Right atrium auricular region (tissue), 2 donors: ENCODE results near the gene DLX1. TPM values are rescaled to one million over a fixed set of nuclear protein-coding genes. Genes with fewer than 3 reads are reported as not detected.
A peak's percentile ranks its signal among the peaks of the same experiment; 100 is the strongest.

Experiments
- DNase-seq: peaks from one replicate; pipeline ENCODE4 v3.0.0-alpha.2; 2019; ENCODE audit warnings: low spot score
- H3K27ac ChIP-seq, 2 donors: fragments of 200-600 bp; sonication (generic); 1 replicate in 1 of 2; 2 replicates in 1 of 2; pipeline ENCODE4 v1.5.1; 2016 to 2019
- H3K27me3 ChIP-seq, 2 donors: fragments of 200-600 bp; sonication (generic); one replicate each; pipeline versions ENCODE4 v1.5.1 to v1.6.0; 2017 to 2019
- H3K36me3 ChIP-seq: fragments of 200-600 bp; sonication (generic); one replicate; pipeline ENCODE4 v1.5.1; 2016
- H3K4me1 ChIP-seq, 2 donors: fragments of 200-600 bp; sonication (generic); one replicate each; pipeline versions ENCODE4 v1.5.1 to v1.6.0; 2017 to 2019
- H3K4me3 ChIP-seq, 2 donors: fragments of 200-600 bp; sonication (generic); 1 replicate in 1 of 2; 2 replicates in 1 of 2; pipeline ENCODE4 v1.5.1; 2017 to 2019; ENCODE audit warnings: mild to moderate bottlenecking in 1 of 2, moderate library complexity in 1 of 2
- H3K9me3 ChIP-seq, 2 donors: fragments of 200-600 bp; sonication (generic); one replicate each; pipeline ENCODE4 v1.5.1; 2019
- CTCF ChIP-seq, 2 donors: fragments of 200-600 bp; sonication (generic); IDR thresholded peaks; one replicate each; pipeline ENCODE4 v1.5.1; 2019; ENCODE audit warnings: antibody characterized with exemption in 2 of 2
- total RNA-seq, 2 donors: library from RNA; depleted of rRNA; stranded (reverse); fragments of >200 nt; gene quantifications; one replicate each; pipeline ENCODE4 v1.1.0, GENCODE V29; 2016

The DLX1 gene
- total RNA-seq, 2 donors from 2014 or later = not detected

DNA sequence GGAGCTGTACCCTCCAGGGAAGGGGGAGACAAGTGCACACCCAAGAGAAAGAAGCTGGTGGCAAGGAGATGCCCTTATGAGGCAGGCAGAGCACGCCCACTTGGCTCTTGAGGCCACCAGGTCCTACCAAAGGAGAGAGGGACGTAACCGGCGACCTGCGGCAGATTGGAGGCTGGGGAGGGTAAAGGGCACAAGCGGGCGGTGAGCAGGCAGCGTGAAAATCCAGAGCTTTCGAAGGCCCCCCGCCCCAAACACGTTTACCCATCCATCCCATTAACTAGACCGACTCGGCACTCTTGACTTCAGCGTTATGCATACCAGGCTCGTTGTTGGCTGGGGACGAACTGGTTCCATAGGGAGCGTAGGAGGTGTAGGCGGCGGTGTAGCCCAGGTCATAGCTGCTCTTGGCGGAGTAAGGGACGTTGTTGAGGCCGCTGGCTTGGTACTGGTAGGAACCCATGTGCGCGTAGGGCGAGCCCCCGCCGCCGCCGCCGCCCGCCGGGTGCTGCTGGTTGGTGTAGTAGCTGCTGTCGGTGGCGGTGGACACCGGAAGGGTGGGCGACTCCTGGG lies 16.6 kb downstream of the DLX1 start:
- peaks cover 88 to 93% of the 10 kb centered on the region in 2 donors for H3K27me3 ChIP-seq

DNA sequence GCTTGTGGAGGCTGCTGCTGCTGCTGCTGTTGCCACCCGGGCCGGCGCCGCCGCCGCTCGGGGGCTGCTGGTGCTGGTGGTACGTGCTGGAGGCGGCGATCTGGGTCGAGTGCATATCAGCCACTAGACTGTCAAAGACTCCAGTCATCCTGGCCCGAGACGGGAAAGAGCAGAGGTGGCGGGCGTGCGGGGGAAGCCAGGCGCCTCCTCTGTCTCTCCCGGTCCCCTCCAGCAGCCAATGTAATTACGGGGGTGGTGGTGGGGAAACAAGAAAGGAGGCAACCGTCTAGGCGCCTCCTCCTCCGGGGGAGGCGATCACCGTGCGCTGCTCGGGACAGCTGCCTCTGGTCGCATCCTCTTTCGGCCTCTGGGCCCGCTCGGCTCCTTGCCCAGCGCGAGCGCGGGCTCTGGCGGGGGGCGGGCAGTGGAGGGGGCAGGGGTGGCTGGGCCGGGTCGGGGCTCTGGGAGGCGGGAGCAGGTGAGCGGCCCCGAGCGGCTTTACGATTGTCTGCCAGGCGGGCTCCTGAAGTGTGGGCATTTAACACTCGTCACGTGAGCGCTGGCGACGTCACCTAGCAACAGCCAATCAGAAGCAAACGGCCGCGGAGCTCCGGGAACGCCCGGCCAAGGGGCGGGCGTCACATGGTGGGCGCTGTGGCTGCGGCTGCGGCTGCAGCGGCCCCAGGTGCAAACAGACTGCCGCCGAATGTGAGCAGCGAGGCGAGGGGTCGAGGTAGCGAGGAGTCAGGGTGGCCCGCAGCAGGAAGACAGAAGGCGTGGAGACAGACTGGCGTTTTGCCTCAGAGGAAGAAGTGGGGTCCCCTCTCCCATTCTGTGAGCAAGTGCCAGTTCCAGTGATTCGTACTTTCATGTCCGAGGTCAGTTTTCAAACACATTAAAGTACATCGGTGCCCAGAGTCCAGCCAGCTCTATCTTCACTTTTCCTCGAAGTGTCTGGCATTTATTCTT lies 17.4 kb downstream of the DLX1 start, which contains the start of gene DLX2:
Gene DLX2 (minus strand): TSS at position 510 of the 969 bp plus-strand sequence. CDS start 362 bp downstream, at position 148.
- peaks cover 0 to 76% of the 10 kb centered on the region in 2 donors for H3K4me1 ChIP-seq
- TF ChIP-seq CTCF (IDR thresholded peaks at IDR 0.05) = no peak

More for the DNA sequence above, 16.6 kb downstream of the DLX1 start:
- Histone ChIP-seq H3K4me1 (peaks cover 0 to 82% of the 10 kb centered on the region in 2 donors), H3K36me3 (no peaks in the 10 kb centered on the region), H3K27ac (no peak overlapping the region), H3K4me3 (peak overlapping the region; percentile 22 to 56), H3K9me3 (no peaks in the 10 kb centered on the region)
- no peak for TF ChIP-seq CTCF (IDR thresholded peaks at IDR 0.05)
- DNase-seq = no peak

DNA sequence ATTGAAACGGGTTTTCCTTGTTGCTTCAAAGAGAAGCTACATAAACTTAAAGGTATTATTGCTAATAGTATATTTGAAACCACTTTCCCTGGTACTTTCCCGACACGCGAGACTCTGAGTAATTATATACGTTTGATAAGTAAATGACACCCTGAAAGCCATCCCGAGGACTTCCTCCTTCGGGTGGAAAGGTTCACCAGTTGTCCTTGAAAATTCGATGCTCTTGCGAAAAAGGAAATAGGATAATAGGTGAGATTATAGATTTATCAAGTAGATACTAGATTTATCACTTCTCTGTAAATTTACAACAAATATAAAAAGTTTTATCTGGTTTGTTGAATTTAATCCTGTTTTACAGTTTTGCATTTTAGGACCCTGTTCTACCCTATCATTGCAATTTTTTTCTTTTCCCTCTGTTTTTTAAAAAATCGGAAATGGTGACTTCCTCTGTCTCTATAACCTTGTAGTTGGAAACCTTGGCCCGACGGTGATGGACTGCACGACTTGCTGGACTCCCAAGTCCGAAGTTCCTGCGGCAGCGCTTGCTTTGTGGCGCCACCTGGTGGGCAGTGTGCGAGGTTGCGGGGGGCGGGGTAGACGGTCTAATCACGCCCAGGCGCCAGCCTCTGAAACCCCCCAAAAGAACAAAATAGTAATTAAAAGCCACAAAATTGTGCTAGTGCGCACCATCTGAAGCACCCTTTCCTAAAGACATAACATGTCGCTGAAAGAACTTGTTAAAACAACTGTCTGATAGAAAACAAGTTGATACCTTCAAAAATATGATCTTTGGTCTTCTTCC lies 18.4 kb downstream of the DLX1 start:
- Histone ChIP-seq H3K36me3 (no peaks in the 10 kb centered on the region), H3K27me3 (peaks cover 89 to 91% of the 10 kb centered on the region in 2 donors), H3K9me3 (no peaks in the 10 kb centered on the region), H3K4me1 (peaks cover 0 to 79% of the 10 kb centered on the region in 2 donors), H3K27ac (no peak overlapping the region), H3K4me3 (peak overlapping the region in 1 of 2 donors; percentile 56)
- peak; percentile 79 for DNase-seq
- TF ChIP-seq CTCF (IDR thresholded peaks at IDR 0.05) = peak; percentile 44 to 87

More for the DNA sequence above, 17.4 kb downstream of the DLX1 start, which contains the start of gene DLX2:
- H3K9me3 ChIP-seq = no peaks in the 10 kb centered on the region
- peaks cover 87 to 91% of the 10 kb centered on the region in 2 donors for H3K27me3 ChIP-seq
- no peaks in the 10 kb centered on the region for H3K36me3 ChIP-seq
- DNase-seq = peak; percentile 70
- no peak within 1 kb of the TSS for H3K27ac ChIP-seq
- peak within 1 kb of the TSS; percentile 22 to 56 for H3K4me3 ChIP-seq

DNA sequence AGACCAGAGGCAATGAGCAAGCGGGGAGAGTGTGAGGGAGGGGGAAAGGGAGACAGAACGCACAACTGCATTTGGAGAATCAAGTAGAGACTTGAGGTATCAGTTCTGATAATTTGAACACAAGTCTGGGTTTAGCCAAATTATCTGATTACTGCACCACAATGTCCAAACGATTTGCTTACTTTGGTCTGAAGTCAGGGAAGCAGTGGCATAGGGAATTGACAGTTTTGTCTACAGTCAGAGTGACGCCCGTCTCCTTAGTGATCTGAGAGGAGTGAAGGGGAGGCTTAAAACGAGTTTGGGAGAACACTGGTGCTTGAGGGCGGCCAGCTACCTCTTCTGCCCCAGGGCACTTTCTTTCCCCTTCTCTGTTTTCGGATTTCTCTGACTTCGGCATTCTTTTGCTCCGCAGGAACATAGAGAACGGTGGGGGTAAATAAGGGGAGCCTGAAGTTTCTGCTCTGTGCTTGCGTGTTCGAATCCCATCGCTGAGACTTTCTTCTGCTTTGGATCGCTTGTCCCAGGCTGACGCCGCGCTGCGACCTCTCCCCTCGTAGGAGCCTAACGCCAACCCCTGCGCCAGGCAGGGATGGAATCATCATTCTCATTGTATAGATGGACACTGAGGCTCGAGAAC lies 20.3 kb downstream of the DLX1 start:
- Histone ChIP-seq H3K9me3 (no peaks in the 10 kb centered on the region), H3K27ac (no peak overlapping the region), H3K4me1 (peaks cover 0 to 60% of the 10 kb centered on the region in 2 donors), H3K36me3 (no peaks in the 10 kb centered on the region), H3K4me3 (peak overlapping the region in 1 of 2 donors; percentile 6), H3K27me3 (peaks cover 72 to 77% of the 10 kb centered on the region in 2 donors)
- DNase-seq = no peak
- TF ChIP-seq CTCF (IDR thresholded peaks at IDR 0.05) = no peak
